Stimulated activated CD4-positive, alpha-beta T cell treated with anti-CD3 and anti-CD28 coated beads, TNF-alpha, amount 100 ng/mL, for 1 hour (primary cell): ENCODE results near the gene OR1D5.
A peak's percentile ranks its signal among the peaks of the same experiment; 100 is the strongest.
"Not testable (repeated sequence)": the region's sequence is repeated elsewhere in the genome, so short reads cannot be mapped to it uniquely, and the experiment has no call there.

Experiments
- DNase-seq, 3 donors: peaks; one replicate each; pipeline ENCODE4 v3.0.0-alpha.2; 2020; ENCODE audit warnings: low read depth in 3 of 3, low spot score in 1 of 3

Gene OR1D5

GRCh38 chr17:3063507-3063906 is at the start of gene OR1D5:
Gene OR1D5 (minus strand): TSS chr17:3063607. CDS start chr17:3063607, 0 bp downstream.
- not testable (repeated sequence) for DNase-seq

- DNase-seq, result no peak
Measured at GRCh38 chr17:3104322-3104721, 40.9 kb upstream of the OR1D5 start, which contains the start of gene OR1D2. Gene OR1D2 (minus strand): TSS chr17:3104422. CDS start chr17:3092996, 11,426 bp downstream.

- not testable (repeated sequence) for DNase-seq
Measured at GRCh38 chr17:3073850-3074249, 10.4 kb upstream of the OR1D5 start.

GRCh38 chr17:3065192-3065591 is 1.8 kb upstream of the OR1D5 start:
- DNase-seq, result not testable (repeated sequence)

GRCh38 chr17:3062824-3063377 is 506 bp downstream of the OR1D5 start:
- DNase-seq, result not testable (repeated sequence)

GRCh38 chr17:3054868-3055267 is 8.5 kb downstream of the OR1D5 start:
- DNase-seq, result not testable (repeated sequence)

- DNase-seq, result no peak
Measured at GRCh38 chr17:3049705-3050295, 13.6 kb downstream of the OR1D5 start.

- peak; percentile 83 to 86 (median 86) for DNase-seq
Measured at GRCh38 chr17:3048727-3049471, 14.5 kb downstream of the OR1D5 start.

- DNase-seq, result no peak
Measured at GRCh38 chr17:3046753-3047152, 16.7 kb downstream of the OR1D5 start.

- no peak for DNase-seq
Measured at GRCh38 chr17:3043737-3044365, 19.6 kb downstream of the OR1D5 start.

GRCh38 chr17:3040882-3041281 is 22.5 kb downstream of the OR1D5 start:
- DNase-seq, result no peak

GRCh38 chr17:3039736-3040135 is 23.7 kb downstream of the OR1D5 start:
- no peak for DNase-seq

- no peak for DNase-seq
Measured at GRCh38 chr17:3038941-3039340, 24.5 kb downstream of the OR1D5 start.

GRCh38 chr17:3037259-3037658 is 26.1 kb downstream of the OR1D5 start:
- no peak for DNase-seq

GRCh38 chr17:3036800-3037199 is 26.6 kb downstream of the OR1D5 start:
- no peak for DNase-seq

GRCh38 chr17:3035968-3036280 is 27.5 kb downstream of the OR1D5 start:
- no peak for DNase-seq

- DNase-seq, result no peak
Measured at GRCh38 chr17:3035256-3035967, 28.0 kb downstream of the OR1D5 start.

GRCh38 chr17:3034578-3034920 is 28.9 kb downstream of the OR1D5 start:
- DNase-seq, result no peak

GRCh38 chr17:3033741-3034577 is 29.4 kb downstream of the OR1D5 start:
- DNase-seq, result no peak

- no peak for DNase-seq
Measured at GRCh38 chr17:3033248-3033640, 30.2 kb downstream of the OR1D5 start.
